Measurements from ENCODE around the gene JARID2. TPM values are rescaled to one million over a fixed set of nuclear protein-coding genes. Genes with fewer than 3 reads are reported as not detected.
A peak's percentile ranks its signal among the peaks of the same experiment; 100 is the strongest.

Gene JARID2
- total RNA-seq, 4 donors from 2014 or later: 11.6 to 22.5 (median 16.4) TPM

GRCh38 chr6:15522026-15522425 lies 276.2 kb downstream of the JARID2 start:
- intact Hi-C loops (cut with DNase I; ENCODE audit: low total_unique reads) (no loop called here), in situ Hi-C loops (cut with MboI; ENCODE audit: low sequenced_read_pairs in 4 of 4) (loop anchor here in 1 of 4 donors (25.0 kb wide), 1 partner anchor 90 kb away; no protein-coding TSS in a partner anchor)
- Histone ChIP-seq H3K4me3 (no peak overlapping the region), H3K27me3 (no peaks in the 10 kb centered on the region), H3K27ac (peak overlapping the region; percentile 52 to 81 (median 71)), H3K36me3 (peaks cover 0 to 18% of the 10 kb centered on the region in 2 donors), H3K4me1 (peaks cover 10 to 37% of the 10 kb centered on the region in 2 donors), H3K9me3 (no peaks in the 10 kb centered on the region)
- no peak for TF ChIP-seq POLR2A (IDR thresholded peaks at IDR 0.05)
- ATAC-seq (no peak), DNase-seq (no peak)

GRCh38 chr6:15522427-15522826 lies 276.6 kb downstream of the JARID2 start:
- Histone ChIP-seq H3K27me3 (no peaks in the 10 kb centered on the region), H3K4me1 (peaks cover 10 to 37% of the 10 kb centered on the region in 2 donors), H3K27ac (peak overlapping the region; percentile 52 to 81 (median 71)), H3K36me3 (peaks cover 0 to 14% of the 10 kb centered on the region in 2 donors), H3K4me3 (no peak overlapping the region), H3K9me3 (no peaks in the 10 kb centered on the region)
- intact Hi-C loops (cut with DNase I; ENCODE audit: low total_unique reads) (no loop called here), in situ Hi-C loops (cut with MboI; ENCODE audit: low sequenced_read_pairs in 4 of 4) (loop anchor here in 1 of 4 donors (25.0 kb wide), 1 partner anchor 90 kb away; no protein-coding TSS in a partner anchor)
- DNase-seq (no peak), ATAC-seq (peak in 1 of 2 donors; percentile 5)
- TF ChIP-seq POLR2A (IDR thresholded peaks at IDR 0.05): no peak
- no peak for TF ChIP-seq CTCF (IDR thresholded peaks at IDR 0.05 in 4 of 5, conservative IDR thresholded peaks at IDR 0.05 in 1 of 5)

- Histone ChIP-seq H3K27ac (peak overlapping the region; percentile 52 to 81 (median 71)), H3K4me1 (peaks cover 10 to 37% of the 10 kb centered on the region in 2 donors), H3K4me3 (no peak overlapping the region), H3K36me3 (peaks cover 0 to 13% of the 10 kb centered on the region in 2 donors), H3K27me3 (no peaks in the 10 kb centered on the region), H3K9me3 (no peaks in the 10 kb centered on the region)
- ATAC-seq (peak; percentile 49 to 64), DNase-seq (peak in 1 of 2 donors; percentile 75)
- in situ Hi-C loops (cut with MboI; ENCODE audit: low sequenced_read_pairs in 4 of 4): loop anchor here in 1 of 4 donors (25.0 kb wide), 1 partner anchor 89 kb away; no protein-coding TSS in a partner anchor
- TF ChIP-seq POLR2A (IDR thresholded peaks at IDR 0.05): no peak
- TF ChIP-seq CTCF (IDR thresholded peaks at IDR 0.05 in 4 of 5, conservative IDR thresholded peaks at IDR 0.05 in 1 of 5): no peak
- intact Hi-C loops (cut with DNase I; ENCODE audit: low total_unique reads): no loop called here
Observed at GRCh38 chr6:15522856-15523529, 277.1 kb downstream of the JARID2 start.

GRCh38 chr6:15523679-15524630 lies 278.1 kb downstream of the JARID2 start:
- H3K27me3 ChIP-seq: no peaks in the 10 kb centered on the region
- in situ Hi-C loops (cut with MboI; ENCODE audit: low sequenced_read_pairs in 4 of 4) (loop anchor here in 1 of 4 donors (25.0 kb wide), 1 partner anchor 88 kb away; no protein-coding TSS in a partner anchor), intact Hi-C loops (cut with DNase I; ENCODE audit: low total_unique reads) (no loop called here)
- DNase-seq (no peak), ATAC-seq (no peak)
- H3K4me1 ChIP-seq: peaks cover 10 to 37% of the 10 kb centered on the region in 2 donors
- no peaks in the 10 kb centered on the region for H3K9me3 ChIP-seq
- H3K36me3 ChIP-seq: peaks cover 0 to 13% of the 10 kb centered on the region in 2 donors
- TF ChIP-seq CTCF (IDR thresholded peaks at IDR 0.05 in 4 of 5, conservative IDR thresholded peaks at IDR 0.05 in 1 of 5): no peak
- H3K4me3 ChIP-seq: no peak overlapping the region
- peak overlapping the region; percentile 52 to 81 (median 71) for H3K27ac ChIP-seq

Measured in gastrocnemius medialis (tissue), 4 donors.